ENCODE data around the gene PPP1R9A.

The PPP1R9A gene

DNA sequence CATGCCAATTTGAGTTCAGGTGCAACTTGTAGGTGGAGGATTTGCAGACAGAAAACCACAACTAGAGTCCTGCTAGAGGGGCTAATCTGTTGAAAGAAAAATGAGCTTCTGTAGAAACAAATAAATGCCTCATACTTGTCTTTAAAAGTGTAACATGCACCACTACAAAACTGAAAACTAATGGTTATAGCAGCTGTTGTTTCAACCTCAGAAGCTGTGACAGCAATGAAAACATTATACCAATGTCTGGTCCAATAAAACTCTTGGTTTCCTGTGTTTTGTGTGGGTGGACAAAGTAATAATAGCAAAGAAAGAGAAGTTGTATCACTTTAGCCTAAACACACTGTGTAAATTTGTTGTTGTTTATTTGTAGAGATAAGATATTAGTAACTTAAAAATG is 3.4 kb upstream of the PPP1R9A start:
- peaks cover 11% of the 10 kb centered on the region for H3K4me1 ChIP-seq (ENCODE audit: insufficient read depth, low read length, poor library complexity, severe bottlenecking)
- no peak overlapping the region for H3K4me3 ChIP-seq (ENCODE audit: low read length, poor library complexity, severe bottlenecking)
- peak overlapping the region; percentile 11 for H3K4me2 ChIP-seq (ENCODE audit: low read depth, low read length, poor library complexity, severe bottlenecking)
- H4K20me1 ChIP-seq (ENCODE audit: insufficient read depth, low read length, poor library complexity, severe bottlenecking): no peaks in the 10 kb centered on the region
- no peak overlapping the region for H2AFZ ChIP-seq (ENCODE audit: low read length)
- no peaks in the 10 kb centered on the region for H3K9me2 ChIP-seq (replicated peaks; ENCODE audit: low read depth, low read length)
- no peaks in the 10 kb centered on the region for H3K27me3 ChIP-seq (ENCODE audit: insufficient read depth, low read length, poor library complexity, severe bottlenecking)
- no peaks in the 10 kb centered on the region for H3K79me2 ChIP-seq (ENCODE audit: insufficient read depth, low read length)
- no peaks in the 10 kb centered on the region for H3F3A ChIP-seq (ENCODE audit: low read depth)
- no peaks in the 10 kb centered on the region for H3K36me3 ChIP-seq (ENCODE audit: insufficient read depth, low read length)
- H3K9ac ChIP-seq (ENCODE audit: low read depth, low read length, poor library complexity, severe bottlenecking): no peak overlapping the region
- no peaks in the 10 kb centered on the region for H3K9me3 ChIP-seq (ENCODE audit: insufficient read depth, low read depth, low read length)
- TF ChIP-seq, protein P1, sequence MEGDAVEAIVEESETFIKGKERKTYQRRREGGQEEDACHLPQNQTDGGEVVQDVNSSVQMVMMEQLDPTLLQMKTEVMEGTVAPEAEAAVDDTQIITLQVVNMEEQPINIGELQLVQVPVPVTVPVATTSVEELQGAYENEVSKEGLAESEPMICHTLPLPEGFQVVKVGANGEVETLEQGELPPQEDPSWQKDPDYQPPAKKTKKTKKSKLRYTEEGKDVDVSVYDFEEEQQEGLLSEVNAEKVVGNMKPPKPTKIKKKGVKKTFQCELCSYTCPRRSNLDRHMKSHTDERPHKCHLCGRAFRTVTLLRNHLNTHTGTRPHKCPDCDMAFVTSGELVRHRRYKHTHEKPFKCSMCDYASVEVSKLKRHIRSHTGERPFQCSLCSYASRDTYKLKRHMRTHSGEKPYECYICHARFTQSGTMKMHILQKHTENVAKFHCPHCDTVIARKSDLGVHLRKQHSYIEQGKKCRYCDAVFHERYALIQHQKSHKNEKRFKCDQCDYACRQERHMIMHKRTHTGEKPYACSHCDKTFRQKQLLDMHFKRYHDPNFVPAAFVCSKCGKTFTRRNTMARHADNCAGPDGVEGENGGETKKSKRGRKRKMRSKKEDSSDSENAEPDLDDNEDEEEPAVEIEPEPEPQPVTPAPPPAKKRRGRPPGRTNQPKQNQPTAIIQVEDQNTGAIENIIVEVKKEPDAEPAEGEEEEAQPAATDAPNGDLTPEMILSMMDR (conservative IDR thresholded peaks at IDR 0.05; ENCODE audit: low read length): no peak
- TF ChIP-seq EZH2phosphoT487 (IDR thresholded peaks at IDR 0.05; ENCODE audit: borderline replicate concordance): no peak

DNA sequence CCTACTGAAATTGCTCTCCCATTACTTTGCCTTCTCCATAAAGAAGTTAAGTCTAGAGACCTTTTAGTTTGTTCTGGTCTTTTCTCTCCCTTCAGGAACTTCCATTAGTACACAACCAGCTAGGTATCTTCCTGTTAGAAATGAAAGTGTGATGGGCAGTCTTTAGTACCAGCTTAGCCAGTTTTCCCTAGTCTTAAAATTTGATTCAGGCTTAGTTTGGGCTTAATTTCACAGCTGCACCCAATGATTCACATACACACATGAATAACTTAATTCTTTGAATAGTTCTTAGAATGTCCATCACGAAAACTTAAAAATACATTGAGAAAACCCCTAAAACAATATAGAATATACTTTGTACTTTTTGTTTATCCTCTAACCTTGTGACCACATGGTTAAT is 2.4 kb upstream of the PPP1R9A start:
- Histone ChIP-seq H3K4me3 (ENCODE audit: low read length, poor library complexity, severe bottlenecking) (no peak overlapping the region), H3F3A (ENCODE audit: low read depth) (no peaks in the 10 kb centered on the region), H3K9ac (ENCODE audit: low read depth, low read length, poor library complexity, severe bottlenecking) (no peak overlapping the region), H3K36me3 (ENCODE audit: insufficient read depth, low read length) (no peaks in the 10 kb centered on the region), H3K4me2 (ENCODE audit: low read depth, low read length, poor library complexity, severe bottlenecking) (no peak overlapping the region), H3K79me2 (ENCODE audit: insufficient read depth, low read length) (no peaks in the 10 kb centered on the region), H2AFZ (ENCODE audit: low read length) (no peak overlapping the region), H3K9me3 (ENCODE audit: insufficient read depth, low read depth, low read length) (no peaks in the 10 kb centered on the region), H3K9me2 (replicated peaks; ENCODE audit: low read depth, low read length) (no peaks in the 10 kb centered on the region), H4K20me1 (ENCODE audit: insufficient read depth, low read length, poor library complexity, severe bottlenecking) (no peaks in the 10 kb centered on the region), H3K27me3 (ENCODE audit: insufficient read depth, low read length, poor library complexity, severe bottlenecking) (no peaks in the 10 kb centered on the region), H3K4me1 (ENCODE audit: insufficient read depth, low read length, poor library complexity, severe bottlenecking) (peaks cover 11% of the 10 kb centered on the region)
- TF ChIP-seq, protein P1 (conservative IDR thresholded peaks at IDR 0.05; ENCODE audit: low read length): no peak
- no peak for TF ChIP-seq EZH2phosphoT487 (IDR thresholded peaks at IDR 0.05; ENCODE audit: borderline replicate concordance)

DNA sequence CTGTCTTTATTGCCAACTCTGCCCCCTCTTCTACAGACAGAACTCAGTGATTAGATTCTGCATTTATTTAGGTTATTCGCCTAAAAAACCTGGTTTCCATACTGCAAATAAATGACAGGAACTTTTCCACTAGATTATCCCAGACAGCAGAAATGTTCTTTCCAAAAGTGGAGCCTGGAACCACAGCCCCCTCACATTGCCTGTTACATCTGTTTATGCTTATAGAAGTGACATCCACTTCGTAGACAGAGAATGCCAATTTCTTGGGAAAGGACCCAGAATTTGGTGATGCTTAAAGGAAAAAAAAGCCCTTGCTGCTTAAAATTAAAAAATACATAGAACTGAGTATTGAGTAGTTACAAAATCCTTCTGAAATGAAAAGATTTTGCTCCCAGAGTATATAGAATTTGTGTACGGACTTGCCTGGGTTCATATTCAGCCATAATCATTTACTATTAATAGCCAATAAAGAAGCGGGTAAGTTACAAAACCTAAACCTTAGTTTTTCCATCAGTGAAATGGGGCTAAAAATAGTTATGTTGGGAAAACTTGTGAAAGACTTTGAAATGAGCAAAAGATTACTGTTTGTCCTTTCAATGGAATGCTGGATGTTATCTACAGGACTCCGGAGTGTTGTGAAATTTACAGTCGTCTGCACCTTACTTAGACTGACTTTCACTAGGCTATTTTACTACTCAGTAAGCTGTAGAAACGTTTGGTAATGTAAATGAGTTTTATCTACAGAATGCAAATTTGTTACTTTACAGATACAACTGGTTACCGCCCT is 1.1 kb upstream of the PPP1R9A start:
- no peaks in the 10 kb centered on the region for H3K27me3 ChIP-seq (ENCODE audit: insufficient read depth, low read length, poor library complexity, severe bottlenecking)
- no peak overlapping the region for H3K9ac ChIP-seq (ENCODE audit: low read depth, low read length, poor library complexity, severe bottlenecking)
- no peaks in the 10 kb centered on the region for H3K9me3 ChIP-seq (ENCODE audit: insufficient read depth, low read depth, low read length)
- no peak overlapping the region for H3K4me3 ChIP-seq (ENCODE audit: low read length, poor library complexity, severe bottlenecking)
- no peaks in the 10 kb centered on the region for H3K9me2 ChIP-seq (replicated peaks; ENCODE audit: low read depth, low read length)
- H3K4me1 ChIP-seq (ENCODE audit: insufficient read depth, low read length, poor library complexity, severe bottlenecking): peaks cover 11% of the 10 kb centered on the region
- no peak overlapping the region for H2AFZ ChIP-seq (ENCODE audit: low read length)
- H3K79me2 ChIP-seq (ENCODE audit: insufficient read depth, low read length): no peaks in the 10 kb centered on the region
- H3F3A ChIP-seq (ENCODE audit: low read depth): no peaks in the 10 kb centered on the region
- no peaks in the 10 kb centered on the region for H3K36me3 ChIP-seq (ENCODE audit: insufficient read depth, low read length)
- no peaks in the 10 kb centered on the region for H4K20me1 ChIP-seq (ENCODE audit: insufficient read depth, low read length, poor library complexity, severe bottlenecking)
- no peak overlapping the region for H3K4me2 ChIP-seq (ENCODE audit: low read depth, low read length, poor library complexity, severe bottlenecking)
- TF ChIP-seq EZH2phosphoT487 (IDR thresholded peaks at IDR 0.05; ENCODE audit: borderline replicate concordance): no peak
- TF ChIP-seq, protein P1 (conservative IDR thresholded peaks at IDR 0.05; ENCODE audit: low read length): no peak
